Cardiac muscle cell (in vitro differentiated cells and primary cell): ENCODE results near the gene PLEKHM2. TPM values are rescaled to one million over a fixed set of nuclear protein-coding genes. Genes with fewer than 3 reads are reported as not detected.
"Not testable (repeated sequence)": the region's sequence is repeated elsewhere in the genome, so short reads cannot be mapped to it uniquely, and the experiment has no call there.

Experiments
- DNase-seq, 2 donors: peaks; one replicate each; pipeline versions ENCODE4 v3.0.0 to v3.0.0-alpha.2; 2010 to 2017; ENCODE audit warnings: low read depth in 1 of 2, low spot score in 1 of 2
- H3K27ac ChIP-seq: fragments of 200-600 bp; sonication (generic); 2 replicates; pipeline ENCODE4 v1.5.1; 2016
- H3K27me3 ChIP-seq: fragments of 200-600 bp; sonication (generic); 2 replicates; pipeline ENCODE4 v1.6.0; 2016; ENCODE audit warnings: control low read depth
- H3K36me3 ChIP-seq: fragments of 200-600 bp; sonication (generic); 2 replicates; pipeline ENCODE4 v1.5.1; 2016; ENCODE audit warnings: control low read depth
- H3K4me1 ChIP-seq: fragments of 200-600 bp; sonication (generic); 2 replicates; pipeline ENCODE4 v1.8.1; 2017; ENCODE audit warnings: low read depth, mild to moderate bottlenecking, mixed run types
- H3K4me3 ChIP-seq: fragments of 200-600 bp; sonication (generic); 2 replicates; pipeline ENCODE4 v1.5.1; 2016; ENCODE audit warnings: mild to moderate bottlenecking
- H3K9me3 ChIP-seq: fragments of 200-600 bp; sonication (generic); 2 replicates; pipeline ENCODE4 v1.5.1; 2017; ENCODE audit warnings: low read depth, mild to moderate bottlenecking, control low read depth
- CTCF ChIP-seq: IDR thresholded peaks from 2 replicates; pipeline ENCODE4 v1.5.1; 2012; ENCODE audit warnings: low read depth, mild to moderate bottlenecking, low read length
- polyA plus RNA-seq: library from polyadenylated mRNA; unstranded; fragments of >200 nt; fragmentation: Nextera tagmentation; extraction: Ambion mirVana; gene quantifications from 2 replicates; pipeline ENCODE4 v1.2.1, GENCODE V29; 2016
- total RNA-seq: library from RNA; depleted of rRNA; stranded (reverse); fragments of >200 nt; gene quantifications from 2 replicates; pipeline ENCODE4 v1.2.3, GENCODE V29; 2016

The PLEKHM2 gene
- total and polyA plus RNA-seq, 2 experiments from 2014 or later: 56.8 to 99.8 TPM

GRCh38 chr1:15696956-15697521, 12.9 kb downstream of the PLEKHM2 start:
- no peaks in the 10 kb centered on the region for H3K27me3 ChIP-seq
- peaks cover 6% of the 10 kb centered on the region for H3K4me1 ChIP-seq
- peak overlapping the region; percentile 73 for H3K27ac ChIP-seq
- no peak for DNase-seq
- no peak for TF ChIP-seq CTCF
- no peak overlapping the region for H3K4me3 ChIP-seq
- no peaks in the 10 kb centered on the region for H3K36me3 ChIP-seq
- H3K9me3 ChIP-seq: no peaks in the 10 kb centered on the region

- no peak for DNase-seq
- Histone ChIP-seq H3K27me3 (no peaks in the 10 kb centered on the region), H3K4me3 (no peak overlapping the region), H3K4me1 (peaks cover 11% of the 10 kb centered on the region), H3K36me3 (no peaks in the 10 kb centered on the region), H3K27ac (no peak overlapping the region), H3K9me3 (no peaks in the 10 kb centered on the region)
- TF ChIP-seq CTCF: no peak
Observed at GRCh38 chr1:15698201-15698600, 14.1 kb downstream of the PLEKHM2 start.

DNA sequence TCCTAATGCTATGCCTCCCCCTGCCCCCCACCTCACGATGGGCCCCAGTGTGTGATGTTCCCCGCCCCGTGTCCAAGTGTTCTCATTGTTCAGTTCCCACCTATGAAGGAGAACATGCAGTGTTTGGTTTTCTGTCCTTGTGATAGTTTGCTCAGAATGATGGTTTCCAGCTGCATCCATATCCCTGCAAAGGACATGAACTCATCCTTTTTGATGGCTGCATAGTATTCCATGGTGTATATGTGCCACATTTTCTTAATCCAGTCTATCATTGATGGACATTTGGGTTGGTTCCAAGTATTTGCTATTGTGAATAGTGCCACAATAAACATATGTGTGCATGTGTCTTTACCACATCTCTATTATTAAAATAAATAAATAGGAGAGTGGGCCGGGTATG, 15.2 kb downstream of the PLEKHM2 start:
- not testable (repeated sequence) for H3K4me3 ChIP-seq, H3K9me3 ChIP-seq, H3K27ac ChIP-seq, H3K27me3 ChIP-seq, H3K36me3 ChIP-seq, DNase-seq
- H3K4me1 ChIP-seq: peaks cover 20% of the 10 kb centered on the region

GRCh38 chr1:15700508-15700907, 16.4 kb downstream of the PLEKHM2 start:
- H3K4me1 ChIP-seq: peaks cover 20% of the 10 kb centered on the region
- no peak overlapping the region for H3K4me3 ChIP-seq
- DNase-seq: peak in 1 of 2 donors; percentile 81
- H3K27me3 ChIP-seq: no peaks in the 10 kb centered on the region
- no peaks in the 10 kb centered on the region for H3K36me3 ChIP-seq
- TF ChIP-seq CTCF: no peak
- no peaks in the 10 kb centered on the region for H3K9me3 ChIP-seq
- peak overlapping the region; percentile 65 for H3K27ac ChIP-seq

DNA sequence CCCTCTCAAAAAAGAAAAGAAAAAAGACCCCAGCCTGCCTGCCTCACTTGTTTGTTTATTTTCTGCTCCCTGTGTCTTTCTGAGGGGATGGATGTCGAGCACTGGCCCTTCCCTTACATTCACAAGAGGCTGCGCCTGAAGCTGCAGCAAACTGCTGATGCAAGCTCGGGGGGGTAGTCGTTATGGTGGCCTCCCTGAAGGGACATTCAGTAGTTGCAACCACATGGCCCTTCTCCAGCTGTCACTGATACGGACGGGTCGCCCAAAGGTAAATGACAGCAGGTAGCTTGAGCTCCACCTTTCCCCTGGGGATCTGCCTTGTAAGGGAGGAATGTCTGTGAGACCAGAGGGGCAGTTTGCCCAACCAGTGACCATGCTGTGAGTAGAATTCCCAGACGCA, 17.7 kb downstream of the PLEKHM2 start:
- H3K4me1 ChIP-seq: peaks cover 24% of the 10 kb centered on the region
- peak overlapping the region; percentile 48 for H3K27ac ChIP-seq
- H3K9me3 ChIP-seq: no peaks in the 10 kb centered on the region
- no peak for TF ChIP-seq CTCF
- no peaks in the 10 kb centered on the region for H3K27me3 ChIP-seq
- H3K4me3 ChIP-seq: no peak overlapping the region
- no peak for DNase-seq
- no peaks in the 10 kb centered on the region for H3K36me3 ChIP-seq

GRCh38 chr1:15702722-15703550, 18.8 kb downstream of the PLEKHM2 start:
- H3K9me3 ChIP-seq: no peaks in the 10 kb centered on the region
- no peaks in the 10 kb centered on the region for H3K27me3 ChIP-seq
- peak overlapping the region; percentile 95 for H3K27ac ChIP-seq
- TF ChIP-seq CTCF: peak; percentile 43
- no peaks in the 10 kb centered on the region for H3K36me3 ChIP-seq
- peaks cover 24% of the 10 kb centered on the region for H3K4me1 ChIP-seq
- peak in 1 of 2 donors; percentile 39 for DNase-seq
- H3K4me3 ChIP-seq: no peak overlapping the region
